Hepatic stellate cell (primary cell): ENCODE measurements around the gene KDM7A.
"Not testable (repeated sequence)": the region's sequence is repeated elsewhere in the genome, so short reads cannot be mapped to it uniquely, and the experiment has no call there.

Source experiments
- DNase-seq: peaks from one replicate; pipeline ENCODE4 v3.0.0; 2011; ENCODE audit warnings: low spot score

The KDM7A gene

DNA sequence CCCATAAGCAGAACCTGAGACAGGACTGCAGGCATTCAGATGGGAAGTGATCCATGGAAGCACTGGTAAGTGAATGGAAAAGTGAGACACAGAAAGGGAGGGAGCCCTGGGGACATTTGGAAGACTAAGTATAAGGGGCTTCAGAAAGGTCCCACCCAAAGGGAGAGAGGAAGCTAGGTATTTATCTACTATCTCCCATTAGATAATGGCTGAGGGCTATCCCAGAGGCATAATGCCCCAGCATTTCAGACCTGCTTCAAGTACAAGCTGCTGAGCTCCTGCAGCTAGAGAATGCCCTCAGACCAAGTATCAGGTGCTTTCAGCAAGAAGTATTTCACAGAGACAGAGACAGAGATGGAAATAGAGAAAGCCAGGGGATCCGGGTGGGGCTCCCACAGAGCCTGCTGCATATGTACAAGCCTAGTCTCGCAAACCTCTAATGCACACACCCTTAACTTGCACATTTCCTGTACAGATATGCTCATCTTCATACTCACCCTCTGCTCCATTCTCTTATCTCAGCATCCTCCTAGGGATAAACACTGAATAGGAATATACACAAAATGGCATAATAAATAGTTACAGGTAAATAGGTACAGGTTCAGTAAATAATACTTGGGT lies 20.2 kb downstream of the KDM7A start:
- no peak for DNase-seq

DNA sequence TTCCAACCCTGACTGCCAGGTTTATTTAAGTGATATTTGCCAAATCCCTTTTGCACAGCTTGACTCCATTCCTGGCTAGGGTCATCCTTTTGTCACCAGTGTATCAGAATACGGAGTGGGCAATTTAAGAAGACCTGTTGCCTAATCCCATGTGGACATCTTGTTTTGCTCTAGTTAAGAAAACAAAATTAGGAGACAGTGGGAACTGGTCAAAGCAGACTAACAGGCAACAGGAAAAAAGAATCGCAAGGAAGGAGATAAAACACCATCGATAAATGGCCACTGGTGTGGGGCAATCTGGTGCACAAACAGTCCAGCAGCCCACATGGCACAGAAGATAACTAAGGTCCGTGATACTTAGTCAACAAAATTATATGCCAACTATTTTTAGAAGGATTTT lies 21.4 kb downstream of the KDM7A start:
- DNase-seq: no peak

DNA sequence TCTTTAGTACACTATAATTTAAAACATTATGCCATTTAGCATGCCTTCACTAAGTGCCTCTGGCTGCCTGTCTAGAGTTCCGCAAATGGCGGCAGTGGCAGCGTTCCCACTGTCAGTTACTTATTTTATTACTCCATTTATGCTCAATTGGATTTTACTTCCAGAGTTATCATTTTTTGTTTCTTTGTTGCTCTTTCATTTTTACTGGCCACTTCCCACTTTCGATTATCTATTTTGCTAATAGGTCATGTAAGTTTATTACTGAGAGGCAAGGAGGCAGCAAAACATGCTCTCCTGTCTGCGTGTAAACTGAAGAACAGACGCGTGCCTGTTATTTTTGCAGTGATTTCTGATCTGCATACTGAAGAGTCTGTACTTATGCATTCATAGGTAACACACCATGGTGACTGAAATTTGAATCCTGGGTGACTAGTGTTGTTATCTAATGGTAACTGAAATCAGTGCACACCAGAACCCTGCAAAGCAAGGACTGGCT lies 23.1 kb downstream of the KDM7A start:
- DNase-seq: no peak

DNA sequence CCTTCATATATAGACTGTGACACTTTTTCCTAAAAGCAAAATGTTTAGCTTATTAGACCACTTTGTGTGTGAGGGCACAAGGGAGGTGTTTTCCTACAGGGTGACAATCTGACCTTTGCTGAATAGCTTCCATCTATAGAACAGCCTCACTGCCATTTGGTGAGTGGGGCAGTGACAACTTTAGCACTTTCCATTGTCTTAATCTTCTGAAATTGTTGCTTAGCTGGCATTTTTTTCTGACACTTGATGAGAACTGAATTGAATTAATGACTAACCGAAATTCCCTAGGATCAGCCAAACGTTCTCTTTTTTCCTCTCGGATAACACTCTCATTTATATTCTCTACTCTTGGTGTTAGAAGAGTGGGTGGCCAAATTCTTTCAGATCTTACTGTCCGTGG lies 30.2 kb downstream of the KDM7A start:
- DNase-seq: no peak

DNA sequence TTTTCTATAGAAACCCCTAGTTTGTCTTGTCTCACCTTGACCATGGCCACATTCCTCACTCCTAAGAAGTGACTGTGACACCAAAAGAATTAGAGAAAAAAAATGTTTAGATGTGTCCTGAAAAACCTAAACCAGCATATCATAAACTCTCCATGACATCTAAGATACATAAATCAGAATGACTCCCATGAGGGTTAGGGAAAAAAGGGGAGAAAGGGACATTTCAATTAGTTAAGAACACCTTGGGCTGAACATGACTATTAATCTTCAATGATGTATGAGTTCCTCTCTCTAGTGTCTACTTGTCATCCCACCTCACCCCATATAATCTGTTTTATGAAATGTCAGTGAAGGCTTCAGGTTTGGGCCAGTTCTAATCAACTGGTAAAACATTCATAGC lies 31.1 kb downstream of the KDM7A start:
- no peak for DNase-seq

DNA sequence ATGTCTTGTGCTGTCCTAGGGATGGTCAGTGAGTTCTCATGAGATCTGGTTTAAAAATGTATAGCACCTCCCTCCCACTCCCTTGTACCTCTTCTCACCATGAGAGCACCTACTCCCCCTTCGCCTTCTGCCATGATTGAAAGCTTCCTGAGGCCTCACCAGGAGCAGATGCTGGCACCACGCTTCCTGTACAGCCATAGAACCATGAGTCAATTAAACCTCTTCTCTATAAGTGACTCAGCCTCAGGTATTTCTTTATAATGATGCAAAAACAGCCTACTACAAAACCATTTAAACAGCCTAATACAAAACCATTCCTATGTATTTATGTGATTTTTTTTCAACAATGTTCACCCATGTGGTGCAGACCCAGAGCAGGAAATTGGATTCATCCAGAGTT lies 32.0 kb downstream of the KDM7A start:
- DNase-seq: no peak

DNA sequence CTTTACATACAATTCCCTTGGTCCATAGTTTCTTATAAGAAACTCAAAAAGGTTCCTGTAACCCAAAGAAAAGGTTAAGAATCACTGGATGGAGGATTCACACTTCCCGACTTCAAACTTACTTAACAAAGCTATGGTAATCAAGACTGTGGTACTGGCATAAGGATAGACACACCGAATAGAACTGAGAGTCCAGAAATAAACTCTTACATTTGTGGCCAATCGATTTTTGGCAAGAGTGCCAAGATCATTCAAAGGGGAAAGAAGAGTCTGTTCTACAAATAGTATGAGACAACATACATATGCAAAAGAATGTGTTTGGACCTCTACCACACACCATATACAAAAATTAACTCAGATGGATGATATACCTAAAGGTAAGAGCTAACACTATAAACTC lies 32.8 kb downstream of the KDM7A start:
- no peak for DNase-seq

DNA sequence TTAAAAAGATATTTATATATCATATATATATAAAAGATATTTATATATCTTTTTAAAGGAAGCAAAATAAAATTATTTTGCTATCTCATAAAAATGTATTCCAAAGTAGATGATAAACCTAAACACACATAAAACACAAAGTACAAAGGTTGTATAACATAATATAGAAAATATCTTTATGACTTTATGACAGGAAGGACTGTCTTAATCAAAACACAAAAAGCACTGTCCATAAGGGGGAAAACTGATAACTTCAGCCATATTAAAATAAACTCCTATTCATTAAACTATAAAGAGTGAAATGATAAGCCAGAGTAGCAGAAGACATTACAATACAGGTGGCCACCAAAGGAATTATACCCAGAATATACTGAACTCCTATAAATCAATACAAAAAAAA lies 34.8 kb downstream of the KDM7A start:
- DNase-seq: no peak

DNA sequence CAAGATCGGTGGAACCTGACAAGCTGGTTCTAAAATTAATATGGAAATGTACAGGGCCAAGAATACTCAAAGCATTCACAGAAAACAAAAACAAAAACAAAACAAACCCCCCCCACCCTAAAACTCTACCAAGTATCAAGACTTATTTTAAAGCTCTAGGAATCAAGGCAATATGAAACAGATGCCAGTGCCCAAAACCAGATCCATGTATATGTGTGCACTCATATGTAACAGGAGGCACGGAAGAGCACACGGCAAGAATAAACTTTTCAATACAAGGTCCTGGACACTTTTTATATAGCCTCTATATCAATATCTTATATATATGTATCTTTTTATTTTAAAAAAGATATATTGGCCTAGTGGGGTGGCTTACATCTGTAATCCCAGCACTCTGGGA lies 35.5 kb downstream of the KDM7A start:
- DNase-seq: no peak

DNA sequence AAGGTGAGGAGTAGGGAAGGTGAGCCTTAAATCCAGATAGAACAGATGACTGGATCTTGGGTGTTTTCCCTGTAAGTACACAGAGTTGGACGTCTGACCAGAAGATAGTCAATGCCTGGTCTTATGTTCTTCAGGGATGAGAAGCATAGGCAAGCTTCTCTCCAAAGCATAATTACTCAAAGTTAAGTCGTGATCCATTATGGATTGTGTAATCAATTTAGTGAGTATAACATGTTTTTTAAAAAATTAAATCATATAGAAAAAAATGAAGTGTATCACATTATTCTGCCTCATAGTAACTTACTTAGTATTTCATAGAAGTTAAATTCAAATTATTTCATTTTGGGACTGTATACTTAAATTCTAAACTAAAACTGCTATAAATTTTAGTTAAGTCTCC lies 39.7 kb downstream of the KDM7A start:
- no peak for DNase-seq

DNA sequence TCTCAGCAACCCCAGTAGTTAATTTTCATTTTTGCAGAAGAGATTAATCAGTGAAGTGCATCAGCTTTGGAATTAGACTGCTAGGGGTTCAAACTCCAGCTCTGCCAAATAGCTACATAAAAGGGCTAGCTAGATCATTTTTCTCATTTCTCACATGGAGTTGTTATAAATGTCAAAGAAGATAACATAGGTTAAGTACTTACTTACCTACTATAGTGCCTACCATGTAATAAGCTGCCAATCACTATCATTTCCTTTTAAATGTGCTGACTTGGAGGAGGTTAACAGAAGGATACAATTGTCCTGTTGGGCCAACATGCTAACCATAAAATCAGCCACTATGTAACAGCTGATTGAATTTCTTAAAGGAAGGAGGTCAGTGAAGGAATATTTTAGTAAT lies 40.7 kb downstream of the KDM7A start:
- no peak for DNase-seq

DNA sequence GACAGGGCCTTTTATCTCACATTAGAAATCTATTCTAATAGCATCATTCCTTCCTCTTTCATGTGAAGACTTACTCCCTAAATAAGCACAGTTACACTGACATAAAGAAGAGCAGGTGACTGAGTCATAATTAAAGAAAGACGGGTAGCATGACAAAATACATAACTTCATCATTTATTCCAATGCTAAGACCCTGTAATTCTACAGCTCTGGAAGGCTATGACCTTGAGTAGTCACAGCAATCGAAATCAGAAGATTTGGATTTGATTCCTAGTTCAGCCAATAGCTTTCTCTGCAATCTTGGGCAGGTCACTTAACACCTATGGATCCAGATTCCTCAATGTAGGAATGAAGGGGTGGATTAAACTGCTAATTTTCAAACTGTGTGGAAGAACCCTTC lies 42.7 kb downstream of the KDM7A start:
- DNase-seq: no peak

DNA sequence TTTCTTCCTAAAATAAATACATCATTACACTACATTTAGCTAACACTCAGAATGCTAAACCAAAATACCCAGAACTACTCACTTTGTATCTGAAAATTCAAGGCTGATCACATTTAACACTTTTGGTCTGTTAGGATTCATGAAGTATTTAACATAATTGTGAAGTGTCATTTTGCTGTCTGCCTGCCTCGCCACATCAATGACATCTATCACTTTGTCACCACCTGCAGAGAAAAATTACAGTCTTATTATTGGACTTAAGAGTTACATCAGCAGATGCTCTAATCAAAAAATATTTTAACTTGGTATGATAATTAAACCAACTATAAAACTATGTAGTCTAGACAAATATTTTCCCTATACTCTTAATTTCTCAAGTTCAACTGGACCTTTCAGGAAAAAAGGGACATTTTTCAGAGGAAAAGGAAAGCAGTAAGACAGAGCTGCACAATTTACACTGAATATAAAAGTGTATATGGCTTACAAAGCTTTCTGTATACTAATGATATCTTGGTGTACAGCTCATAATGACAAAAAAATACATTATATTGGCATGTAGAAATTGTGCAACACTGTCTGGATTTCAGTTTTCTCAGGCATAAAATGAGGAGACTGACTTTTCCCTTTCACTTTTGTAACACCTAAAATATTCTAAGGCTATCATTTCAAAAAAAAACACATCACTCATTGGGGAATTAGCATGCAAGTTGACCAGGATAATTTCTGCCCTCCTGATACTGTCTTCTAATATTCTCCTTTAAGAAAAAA lies 49.2 kb downstream of the KDM7A start:
- DNase-seq: no peak

DNA sequence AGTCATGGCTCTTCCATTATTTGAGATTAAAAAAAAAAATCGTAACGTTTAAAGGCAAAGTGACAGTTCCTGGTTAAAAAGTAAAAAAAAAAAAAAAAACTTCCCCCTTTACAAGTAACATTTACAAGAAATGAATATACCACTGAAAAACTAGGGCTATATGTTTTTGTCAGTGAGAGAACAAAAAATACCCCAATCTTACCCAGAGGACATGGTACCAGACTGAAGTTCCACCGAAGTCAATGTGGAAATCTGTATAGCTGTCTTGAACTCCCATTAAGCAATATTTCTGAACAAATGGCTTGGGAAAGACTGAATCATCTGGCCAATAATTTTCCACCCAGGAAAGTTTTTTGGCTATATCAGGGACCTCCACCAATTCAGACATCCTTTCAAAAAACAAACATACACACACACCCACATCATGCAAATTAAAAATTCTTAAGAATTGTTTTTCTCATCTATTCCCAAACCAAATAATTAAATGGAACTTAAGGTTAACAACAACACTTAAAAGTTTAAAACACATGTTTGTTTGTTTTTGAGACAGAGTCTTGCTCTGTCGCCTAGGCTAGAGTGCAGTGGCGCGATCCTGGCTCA lies 50.2 kb downstream of the KDM7A start:
- DNase-seq: no peak

DNA sequence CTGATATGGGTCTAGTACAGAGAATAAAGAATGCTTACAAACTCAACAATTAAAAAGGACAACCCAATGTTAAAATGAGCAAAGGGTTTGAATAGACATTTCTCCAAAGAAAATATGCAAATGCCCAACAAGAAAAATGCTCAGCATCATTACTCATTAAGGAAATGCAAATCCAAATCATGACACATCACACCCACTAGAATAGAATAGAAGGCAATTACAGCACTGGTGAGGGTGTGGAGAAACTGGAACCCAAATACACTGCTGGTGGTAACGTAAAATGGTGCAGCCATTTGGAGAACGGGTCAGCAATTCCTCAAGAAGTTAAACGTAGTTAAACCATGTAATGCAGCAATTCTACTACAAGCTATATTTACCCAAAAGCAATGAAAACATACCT lies 53.8 kb downstream of the KDM7A start:
- no peak for DNase-seq

DNA sequence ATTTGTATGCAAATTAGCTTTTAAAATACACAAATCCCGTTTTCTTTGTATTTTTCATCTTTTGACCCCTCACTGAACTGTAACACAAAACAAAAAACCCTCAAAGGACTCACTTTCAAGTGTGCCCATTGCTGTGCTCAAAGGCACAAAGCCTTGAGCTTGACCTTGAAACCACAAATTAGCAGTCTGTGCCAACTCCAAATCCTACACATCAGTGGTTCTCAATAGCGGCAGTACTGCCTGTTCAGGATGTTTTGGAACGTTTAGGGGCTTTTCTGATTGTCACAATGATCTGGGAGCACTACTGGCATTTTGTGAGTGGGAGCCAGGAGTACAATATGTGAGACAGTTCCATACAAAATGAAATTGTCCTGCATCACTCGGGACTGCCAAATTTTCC lies 55.5 kb downstream of the KDM7A start:
- no peak for DNase-seq

DNA sequence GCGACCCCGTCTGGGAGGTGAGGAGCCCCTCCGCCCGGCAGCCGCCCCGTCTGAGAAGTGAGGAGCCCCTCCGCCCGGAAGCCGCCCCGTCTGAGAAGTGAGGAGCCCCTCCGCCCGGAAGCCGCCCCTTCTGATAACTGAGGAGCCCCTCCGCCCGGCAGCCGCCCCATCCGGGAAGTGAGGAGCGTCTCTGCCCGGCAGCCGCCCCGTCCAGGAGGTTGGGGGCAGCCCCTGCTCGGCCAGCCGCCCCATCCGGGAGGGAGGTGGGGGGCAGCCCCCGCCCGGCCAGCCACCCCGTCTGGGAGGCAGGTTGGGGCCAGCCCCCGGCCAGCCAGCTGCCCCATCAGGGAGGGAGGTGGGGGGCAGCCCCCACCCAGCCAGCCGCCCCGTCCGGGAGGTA lies 62.0 kb downstream of the KDM7A start:
- DNase-seq: not testable (repeated sequence)

DNA sequence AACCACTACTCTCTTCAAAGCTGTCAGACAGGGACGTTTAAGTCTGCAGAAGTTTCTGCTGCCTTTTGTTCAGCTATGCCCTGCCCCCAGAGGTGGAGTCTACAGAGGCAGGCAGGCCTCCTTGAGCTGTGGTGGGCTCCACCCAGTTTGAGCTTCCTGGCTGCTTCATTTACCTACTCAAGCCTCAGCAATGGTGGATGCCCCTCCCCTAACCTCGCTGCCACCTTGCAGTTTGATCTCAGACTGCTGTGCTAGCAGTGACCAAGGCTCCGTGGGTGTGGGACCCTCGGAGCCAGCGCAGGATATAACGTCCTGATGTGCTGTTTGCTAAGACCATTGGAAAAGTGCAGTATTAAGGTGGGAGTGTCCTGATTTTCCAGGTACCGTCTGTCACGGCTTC lies 68.0 kb downstream of the KDM7A start:
- DNase-seq: not testable (repeated sequence)

DNA sequence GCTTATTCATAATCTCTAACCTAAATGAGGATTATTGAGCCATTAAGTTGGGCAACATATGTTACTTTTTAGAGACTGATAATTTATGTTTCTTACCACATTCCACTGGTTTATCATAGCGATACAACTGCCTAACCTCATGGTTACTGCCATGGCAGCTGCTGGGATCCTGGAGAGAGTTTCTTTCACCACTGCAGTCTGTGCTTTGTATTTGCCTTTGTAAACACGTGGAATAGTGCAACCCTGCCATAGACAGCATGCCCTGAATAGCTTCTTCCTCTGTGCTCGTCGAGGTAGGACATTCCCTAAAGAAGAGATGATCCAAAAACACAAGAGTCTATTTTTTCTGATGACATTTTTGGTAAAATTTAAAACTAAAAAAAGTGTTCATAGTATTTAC lies 80.3 kb downstream of the KDM7A start:
- DNase-seq: no peak

DNA sequence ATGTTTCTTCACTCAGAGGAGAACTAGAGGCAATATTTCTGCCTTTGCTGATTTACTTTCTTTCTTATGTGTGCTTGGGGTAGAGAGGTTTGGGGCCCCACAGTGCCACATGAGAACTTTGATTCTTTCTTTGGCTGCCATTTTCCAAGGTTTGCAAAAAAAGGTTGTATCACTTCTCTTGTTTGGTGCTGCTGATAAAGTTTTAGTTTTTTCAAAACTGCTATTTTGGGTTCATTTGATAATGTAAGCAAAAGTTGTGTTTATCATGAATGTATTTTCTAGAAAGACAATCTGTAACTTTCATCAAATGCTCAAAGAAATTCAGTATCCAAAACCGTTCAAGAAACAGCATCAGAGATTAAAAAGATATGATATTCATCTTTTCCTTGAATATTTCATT lies 83.4 kb downstream of the KDM7A start:
- DNase-seq: no peak

DNA sequence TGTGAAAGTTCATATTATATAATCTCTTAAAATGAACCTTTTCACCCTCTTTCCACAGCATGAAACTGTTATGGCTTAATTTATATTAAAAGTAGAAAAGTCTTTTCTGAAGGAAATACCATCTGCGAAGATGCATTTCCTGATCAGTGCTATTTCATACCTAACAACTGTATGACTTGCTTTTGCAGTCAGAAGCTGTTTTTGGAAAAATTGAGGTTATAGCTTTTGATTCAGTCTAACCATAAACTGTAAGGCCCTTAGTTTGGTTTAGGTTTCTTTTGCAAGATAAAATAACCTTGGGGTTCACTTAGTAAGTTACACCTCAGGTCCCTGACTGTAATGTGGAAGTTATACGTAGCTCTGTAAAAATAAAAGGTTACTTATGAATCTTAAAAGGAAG lies 91.3 kb downstream of the KDM7A start:
- DNase-seq: no peak

DNA sequence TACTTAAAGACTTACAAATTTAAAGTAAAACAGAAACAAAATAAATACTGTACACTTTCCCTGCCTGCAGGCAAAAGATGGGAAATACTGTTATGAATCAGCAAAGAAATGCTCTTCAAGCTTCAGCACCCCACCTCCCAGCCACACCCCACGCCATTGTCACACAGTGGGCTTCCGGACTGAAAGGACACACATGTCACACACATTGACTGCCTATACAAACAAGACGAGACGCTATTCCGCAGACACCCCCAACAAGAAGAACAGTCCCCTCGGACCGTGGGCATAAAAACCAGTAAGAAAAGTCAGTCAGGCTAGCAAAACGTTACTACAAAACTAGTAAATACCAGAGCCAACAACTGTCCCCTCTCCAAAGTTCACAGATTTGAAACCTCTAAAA lies 91.8 kb downstream of the KDM7A start:
- DNase-seq: no peak

DNA sequence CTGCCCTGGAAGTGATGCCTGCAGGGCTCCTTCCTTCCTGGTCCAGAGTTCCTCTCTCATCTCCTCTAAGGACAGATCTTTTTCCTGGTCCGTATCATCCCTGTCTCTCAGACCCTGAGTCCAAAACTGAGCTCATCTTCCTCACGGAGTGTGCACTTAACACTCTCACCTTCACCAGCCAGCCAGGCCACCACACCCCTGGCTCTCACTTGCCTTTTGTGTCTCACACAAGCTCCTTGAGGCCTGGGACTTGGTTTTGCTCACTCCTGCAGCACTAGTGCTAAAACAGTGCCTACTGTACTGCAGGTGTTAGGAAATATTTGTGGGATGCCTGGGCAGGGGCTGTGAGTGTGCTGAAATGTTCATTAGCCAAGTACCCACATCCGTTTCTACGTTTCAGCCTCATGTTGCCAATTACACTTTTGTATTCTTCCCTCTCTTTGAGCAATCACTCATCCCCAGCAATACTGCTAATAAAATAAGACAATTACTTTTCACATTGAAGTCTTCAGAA lies 92.6 kb downstream of the KDM7A start:
- DNase-seq: no peak
